ENCODE data around the gene UST.
"Not testable (repeated sequence)": the region's sequence is repeated elsewhere in the genome, so short reads cannot be mapped to it uniquely, and the experiment has no call there.

Gene UST

DNA sequence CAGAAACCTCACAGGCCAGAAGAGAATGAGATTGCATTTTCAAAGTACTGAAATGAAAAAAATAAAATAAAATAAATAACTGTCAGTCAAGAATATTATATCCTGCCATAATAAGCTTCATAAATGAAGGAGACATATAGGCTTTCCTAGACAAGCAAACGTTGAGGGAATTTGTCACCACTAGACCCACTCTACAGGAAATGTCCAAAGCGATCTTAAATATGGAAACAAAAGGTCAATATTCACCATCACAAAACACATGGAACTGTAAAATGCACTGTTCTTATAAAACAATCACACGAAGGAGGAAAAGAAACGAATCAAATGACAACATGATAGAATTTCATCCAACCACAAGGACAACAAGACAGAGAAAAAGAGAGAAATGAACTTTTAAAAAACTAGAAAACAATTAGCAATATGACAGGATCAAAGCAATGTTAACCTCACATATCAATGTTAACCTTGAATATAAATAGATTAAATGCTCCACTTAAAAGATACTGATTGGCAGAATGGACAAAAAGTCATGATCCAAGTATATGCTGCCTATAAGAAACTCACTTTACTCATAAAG is 352.0 kb downstream of the UST start:
- DNase-seq, result no peak

DNA sequence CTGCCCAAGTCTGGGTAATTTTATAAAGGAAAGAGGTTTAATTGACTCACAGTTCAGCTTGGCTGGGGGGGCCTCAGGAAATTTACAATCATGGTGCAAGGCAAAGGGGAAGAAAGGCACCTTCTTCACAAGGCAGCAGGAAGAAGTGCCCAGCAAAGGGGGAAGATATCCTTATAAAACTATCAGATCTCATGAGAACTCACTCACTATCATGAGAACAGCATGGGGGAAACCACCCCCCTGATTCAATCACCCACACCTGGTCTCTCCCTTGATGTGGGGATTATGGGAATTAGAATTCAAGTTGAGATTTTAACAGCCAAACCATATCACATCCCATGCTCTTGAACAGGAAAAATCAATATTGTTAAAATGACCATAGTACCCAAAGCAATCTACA is 355.5 kb downstream of the UST start:
- no peak for DNase-seq

DNA sequence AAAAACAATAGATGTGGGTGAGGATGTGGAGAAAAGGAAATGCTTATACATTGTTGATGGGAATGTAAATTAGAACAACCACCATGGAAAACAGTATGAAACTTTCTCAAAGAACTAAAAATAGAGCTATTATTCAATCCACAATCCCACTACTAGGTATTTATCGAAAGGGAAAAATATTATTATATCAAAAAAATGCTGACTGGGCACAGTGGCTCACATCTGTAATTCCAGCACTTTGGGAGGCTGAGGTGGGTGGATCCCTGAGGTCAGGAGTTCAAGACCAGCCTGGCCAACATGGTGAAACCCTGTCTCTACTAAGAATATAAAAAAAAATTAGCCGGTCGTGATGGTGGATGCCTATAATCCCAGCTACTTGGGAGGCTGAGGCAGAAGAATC is 357.1 kb downstream of the UST start:
- DNase-seq, result not testable (repeated sequence)

DNA sequence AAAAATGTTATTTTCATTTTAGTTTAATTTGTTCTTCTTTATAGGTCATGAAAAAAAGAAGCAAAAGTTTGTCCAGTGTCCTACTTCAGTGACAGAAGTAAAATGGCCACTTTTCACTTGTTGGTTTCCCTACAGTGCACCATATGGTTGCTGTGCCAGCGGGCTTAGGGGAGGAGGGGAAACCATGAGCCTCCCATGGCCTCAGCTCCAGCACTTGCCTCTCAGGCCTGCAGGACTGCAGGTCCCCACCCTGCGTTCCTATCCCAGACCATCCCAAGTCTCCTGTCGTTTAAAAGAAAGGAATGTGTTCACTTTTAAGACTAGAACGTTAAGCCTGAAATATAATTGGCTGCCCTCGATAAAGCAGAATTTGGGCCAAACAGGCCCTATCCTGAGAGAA is 360.7 kb downstream of the UST start:
- DNase-seq, result no peak

DNA sequence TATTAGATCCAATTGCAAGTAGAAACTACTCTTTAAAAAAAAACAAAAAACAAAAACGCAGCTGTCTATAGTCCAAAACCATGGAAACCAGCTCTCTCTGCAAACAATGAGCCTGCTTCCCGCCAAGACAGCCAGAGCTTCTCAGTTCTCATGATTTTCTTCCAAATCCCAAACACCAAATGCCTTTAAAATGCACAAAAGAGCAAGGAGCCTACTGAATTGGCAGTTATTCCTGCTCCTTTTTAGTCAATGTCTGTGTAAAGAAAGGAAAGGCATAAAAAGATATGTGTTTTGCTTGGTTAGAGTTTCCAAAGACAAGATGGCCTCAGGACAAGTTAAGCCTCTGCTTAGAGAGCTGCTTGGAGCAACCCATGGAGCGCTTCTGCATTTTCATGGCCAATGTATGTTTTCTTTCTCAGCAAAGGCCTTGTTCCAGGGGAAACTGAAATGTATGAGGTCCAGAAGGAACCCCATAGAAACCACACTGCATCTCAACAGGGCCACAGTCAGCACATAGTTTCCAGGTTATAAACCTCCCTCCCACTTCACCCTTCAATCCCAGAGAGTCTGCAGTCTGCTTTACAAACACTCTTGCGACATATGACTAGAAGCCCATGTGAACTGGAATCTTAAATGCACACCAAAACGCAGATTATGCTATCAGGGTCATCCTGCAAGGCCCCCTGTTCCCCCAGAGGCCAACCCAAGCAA is 361.4 kb downstream of the UST start:
- DNase-seq, result no peak

DNA sequence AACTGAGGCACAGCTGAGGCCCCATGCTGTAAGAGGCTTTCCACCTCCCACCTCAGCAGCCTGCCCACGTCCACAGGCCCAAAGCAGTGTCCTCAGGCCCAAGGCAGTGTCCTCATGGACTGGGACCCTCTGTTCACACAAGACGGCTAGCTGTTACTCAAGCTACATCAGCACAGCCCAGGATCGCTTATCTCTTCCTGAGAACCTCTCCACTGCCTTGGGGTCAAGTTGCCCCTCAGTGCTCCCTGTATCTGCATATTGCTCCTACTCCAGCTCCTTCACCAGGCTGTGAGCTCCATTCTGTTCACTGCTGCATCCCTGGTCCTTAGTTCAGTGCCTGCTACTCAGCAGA is 361.9 kb downstream of the UST start:
- DNase-seq, result no peak

DNA sequence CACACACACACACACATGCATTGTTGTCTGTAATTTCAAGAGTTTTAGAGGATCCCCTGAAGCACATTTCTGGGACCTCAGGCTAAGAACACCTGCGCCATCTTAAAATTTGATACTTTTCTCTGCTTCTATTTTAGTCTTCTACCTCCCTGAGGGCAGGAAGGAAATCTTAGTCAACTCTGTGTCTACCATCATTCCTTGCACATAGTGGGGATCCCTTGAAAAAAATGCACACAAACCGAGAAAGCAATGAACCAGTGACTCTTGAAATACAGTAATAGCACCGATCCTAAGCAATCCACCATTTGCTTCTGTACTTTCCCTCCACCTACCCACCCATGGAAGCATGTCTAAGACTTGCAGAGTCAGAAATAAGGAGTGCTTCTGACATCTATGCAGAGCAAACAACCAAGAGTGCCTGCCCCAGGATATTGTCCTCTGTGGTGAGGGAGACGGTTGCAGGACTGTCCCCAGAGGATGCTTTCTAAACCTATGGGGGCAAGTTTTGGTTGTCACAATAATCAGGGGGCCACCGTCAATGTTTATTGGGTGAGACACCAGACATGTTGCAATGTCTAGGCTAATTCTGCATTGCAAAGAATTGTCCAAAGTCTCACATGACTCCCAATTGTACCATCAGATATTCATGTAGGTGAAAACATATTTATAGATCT is 362.7 kb downstream of the UST start:
- no peak for DNase-seq

DNA sequence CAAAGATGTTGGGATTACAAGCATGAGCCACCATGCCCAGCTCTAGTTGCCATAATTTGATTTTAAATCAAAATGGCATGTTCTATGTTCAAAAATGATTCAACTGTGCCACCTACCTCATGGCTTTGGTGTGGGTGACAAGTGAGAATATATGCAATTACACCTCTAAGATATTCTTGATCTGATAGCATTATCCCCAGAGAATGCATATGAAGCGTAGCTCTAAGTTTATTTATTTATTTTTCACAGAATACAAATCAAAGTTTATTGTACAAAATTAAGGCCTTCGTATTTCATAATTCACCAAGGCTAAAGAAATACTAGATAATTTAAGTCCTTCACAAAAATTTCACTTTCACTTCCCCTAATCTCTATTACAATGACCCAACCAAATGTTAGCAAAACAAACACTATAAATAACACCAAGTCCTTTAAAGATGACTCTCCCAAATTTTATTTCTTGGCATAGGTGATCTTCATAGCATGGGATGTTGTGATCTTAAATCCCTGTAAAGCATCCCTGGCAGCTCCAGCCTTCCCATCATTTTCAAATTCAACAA is 364.8 kb downstream of the UST start:
- DNase-seq, result no peak

- no peak for DNase-seq
These were observed 366.1 kb downstream of the UST start for GRCh38 chr6:149112976-149113375.

GRCh38 chr6:149114167-149114566 is 367.3 kb downstream of the UST start:
- no peak for DNase-seq

DNA sequence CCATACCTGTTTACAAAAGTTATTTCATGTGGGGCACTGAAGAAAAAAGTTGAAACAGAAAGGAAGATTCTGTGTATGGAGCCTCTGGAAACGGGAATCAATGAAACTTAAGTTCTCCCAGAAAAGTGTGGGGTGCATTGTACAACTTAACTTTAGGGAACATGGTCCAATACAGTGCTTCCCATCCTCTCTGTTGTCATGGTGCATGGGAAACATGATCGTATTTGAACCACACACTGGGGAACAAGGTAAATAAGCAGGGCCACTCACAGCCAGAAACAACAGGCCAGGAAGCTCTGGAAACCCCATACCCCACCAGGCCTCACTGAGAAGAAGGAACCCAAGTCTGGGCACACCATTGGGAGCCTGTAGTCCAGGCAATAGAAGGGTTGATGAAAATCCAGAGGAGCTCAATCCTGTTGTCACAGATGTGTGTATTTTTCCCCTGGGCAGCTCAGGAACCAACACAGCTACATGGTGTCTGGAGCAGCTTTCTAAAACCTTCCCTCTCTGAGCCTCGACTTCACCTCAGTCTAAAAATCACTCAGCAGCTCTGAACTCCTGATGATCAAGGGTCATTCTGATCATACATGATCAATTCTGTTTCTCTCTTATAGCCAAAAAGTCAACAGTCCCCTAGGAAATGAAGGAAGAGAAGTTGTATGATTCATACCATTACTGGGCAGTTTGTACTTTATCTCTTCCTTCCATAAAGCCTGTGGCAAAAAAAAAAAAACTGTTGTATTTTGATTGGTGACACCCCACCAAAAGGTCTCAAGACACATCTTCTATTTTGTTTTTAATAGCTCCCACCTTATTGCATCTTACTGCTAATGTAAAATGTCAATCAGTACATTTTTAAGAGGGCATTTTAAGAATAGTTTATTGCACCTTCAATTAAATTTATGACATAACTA is 372.2 kb downstream of the UST start:
- no peak for DNase-seq

- DNase-seq, result no peak
These were observed 376.3 kb downstream of the UST start for GRCh38 chr6:149122850-149123821.

DNA sequence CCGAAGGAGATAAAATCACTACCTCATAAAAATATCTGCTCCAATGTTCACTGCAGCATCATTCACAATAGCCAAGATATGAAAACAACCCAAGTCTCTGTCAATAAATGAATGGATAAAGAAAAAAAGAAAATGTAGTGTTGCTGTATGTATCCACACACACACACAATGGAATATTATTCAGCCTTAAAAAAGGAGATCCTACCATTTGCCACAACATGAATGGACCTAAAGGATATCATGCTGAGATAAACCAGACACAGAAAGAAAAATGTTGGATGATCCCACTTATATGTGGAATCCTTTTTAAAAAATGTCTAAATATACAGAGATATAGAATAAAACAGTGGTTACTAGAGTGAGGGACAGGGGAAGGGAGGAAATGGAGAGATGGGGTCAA is 378.5 kb downstream of the UST start:
- DNase-seq, result no peak

All from eye (tissue), 1 donor.